ENCODE data around the gene PLCB3.

Gene PLCB3

GRCh38 chr11:64230985-64231365 lies 20.4 kb upstream of the PLCB3 start:
- no peak for DNase-seq (ENCODE audit: low read depth)
- TF ChIP-seq, protein P1, sequence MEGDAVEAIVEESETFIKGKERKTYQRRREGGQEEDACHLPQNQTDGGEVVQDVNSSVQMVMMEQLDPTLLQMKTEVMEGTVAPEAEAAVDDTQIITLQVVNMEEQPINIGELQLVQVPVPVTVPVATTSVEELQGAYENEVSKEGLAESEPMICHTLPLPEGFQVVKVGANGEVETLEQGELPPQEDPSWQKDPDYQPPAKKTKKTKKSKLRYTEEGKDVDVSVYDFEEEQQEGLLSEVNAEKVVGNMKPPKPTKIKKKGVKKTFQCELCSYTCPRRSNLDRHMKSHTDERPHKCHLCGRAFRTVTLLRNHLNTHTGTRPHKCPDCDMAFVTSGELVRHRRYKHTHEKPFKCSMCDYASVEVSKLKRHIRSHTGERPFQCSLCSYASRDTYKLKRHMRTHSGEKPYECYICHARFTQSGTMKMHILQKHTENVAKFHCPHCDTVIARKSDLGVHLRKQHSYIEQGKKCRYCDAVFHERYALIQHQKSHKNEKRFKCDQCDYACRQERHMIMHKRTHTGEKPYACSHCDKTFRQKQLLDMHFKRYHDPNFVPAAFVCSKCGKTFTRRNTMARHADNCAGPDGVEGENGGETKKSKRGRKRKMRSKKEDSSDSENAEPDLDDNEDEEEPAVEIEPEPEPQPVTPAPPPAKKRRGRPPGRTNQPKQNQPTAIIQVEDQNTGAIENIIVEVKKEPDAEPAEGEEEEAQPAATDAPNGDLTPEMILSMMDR (IDR thresholded peaks at IDR 0.05; ENCODE audit: insufficient read depth, low read depth, low read length, missing control alignments) = no peak
- peak overlapping the region; percentile 70 for H3K4me3 ChIP-seq (ENCODE audit: low read depth, low read length)

GRCh38 chr11:64231546-64231945 lies 19.8 kb upstream of the PLCB3 start:
- TF ChIP-seq, protein P1 (IDR thresholded peaks at IDR 0.05; ENCODE audit: insufficient read depth, low read depth, low read length, missing control alignments) = no peak
- DNase-seq (ENCODE audit: low read depth) = no peak
- no peak overlapping the region for H3K4me3 ChIP-seq (ENCODE audit: low read depth, low read length)

DNA sequence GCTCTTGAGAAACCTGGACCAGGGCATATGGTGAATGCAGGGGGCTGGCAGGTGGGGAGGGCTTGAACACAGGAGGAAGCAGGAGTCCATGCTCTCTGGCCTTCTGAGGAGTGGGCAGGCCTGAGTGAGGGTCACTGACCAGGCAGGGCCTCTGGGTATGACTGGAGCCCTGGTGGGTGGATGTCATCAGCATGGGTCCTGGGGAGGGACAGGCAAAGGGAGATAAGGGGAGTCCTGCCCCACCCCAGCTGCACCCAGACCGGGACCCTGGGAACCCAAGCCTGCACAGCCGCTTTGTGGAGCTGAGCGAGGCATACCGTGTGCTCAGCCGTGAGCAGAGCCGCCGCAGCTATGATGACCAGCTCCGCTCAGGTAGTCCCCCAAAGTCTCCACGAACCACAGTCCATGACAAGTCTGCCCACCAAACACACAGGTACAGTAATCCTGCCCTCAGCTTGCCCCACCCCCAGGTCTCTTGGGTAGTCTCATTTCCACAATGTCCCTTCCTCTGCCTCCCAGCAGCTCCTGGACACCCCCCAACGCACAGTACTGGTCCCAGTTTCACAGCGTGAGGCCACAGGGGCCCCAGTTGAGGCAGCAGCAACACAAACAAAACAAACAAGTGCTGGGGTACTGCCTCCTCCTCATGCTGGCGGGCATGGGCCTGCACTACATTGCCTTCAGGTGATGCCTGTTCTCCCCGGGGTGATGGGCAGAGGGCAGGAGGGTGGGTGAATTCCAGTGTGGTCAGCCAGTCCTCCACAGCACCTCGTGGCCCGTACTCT lies 19.0 kb upstream of the PLCB3 start:
- no peak for DNase-seq (ENCODE audit: low read depth)
- no peak overlapping the region for H3K4me3 ChIP-seq (ENCODE audit: low read depth, low read length)
- TF ChIP-seq, protein P1 (IDR thresholded peaks at IDR 0.05; ENCODE audit: insufficient read depth, low read depth, low read length, missing control alignments) = no peak

- TF ChIP-seq, protein P1 (IDR thresholded peaks at IDR 0.05; ENCODE audit: insufficient read depth, low read depth, low read length, missing control alignments) = no peak
- DNase-seq (ENCODE audit: low read depth) = no peak
- no peak overlapping the region for H3K4me3 ChIP-seq (ENCODE audit: low read depth, low read length)
Measured at GRCh38 chr11:64232967-64233315, 18.4 kb upstream of the PLCB3 start.

DNA sequence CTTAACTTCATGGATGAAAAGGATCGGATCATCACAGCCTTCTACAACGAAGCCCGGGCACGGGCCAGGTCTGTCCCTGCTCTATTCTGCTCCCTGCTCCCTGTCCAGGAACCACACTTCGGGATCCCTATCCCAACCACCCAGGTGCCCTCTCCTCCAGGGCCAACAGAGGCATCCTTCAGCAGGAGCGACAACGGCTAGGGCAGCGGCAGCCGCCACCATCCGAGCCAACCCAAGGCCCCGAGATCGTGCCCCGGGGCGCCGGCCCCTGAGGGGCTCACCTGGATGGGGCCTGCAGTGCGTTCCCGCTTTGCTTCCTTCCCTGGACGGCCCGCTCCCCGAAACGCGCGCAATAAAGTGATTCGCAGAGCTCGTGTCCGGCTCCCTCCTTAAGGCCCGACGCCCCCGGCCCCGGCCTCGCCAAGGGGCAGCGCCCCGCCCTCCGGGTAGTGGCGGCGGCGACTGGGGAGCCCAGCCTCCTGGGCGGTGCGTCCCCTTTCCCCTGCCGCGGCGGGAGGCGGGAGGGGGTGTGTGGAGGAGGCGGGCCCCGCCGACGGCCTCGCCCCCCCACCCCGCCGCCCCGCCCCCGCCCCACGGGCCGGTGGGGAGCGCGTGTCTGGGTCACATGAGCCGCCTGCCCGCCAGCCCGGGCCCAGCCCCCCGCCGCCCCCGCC lies 17.3 kb upstream of the PLCB3 start, which contains the start of gene VEGFB:
TSS of gene VEGFB (plus strand) at position 672 of the 674 bp plus-strand sequence. CDS start 250 bp downstream, outside the sequence.
- DNase-seq (ENCODE audit: low read depth) = peak; percentile 75
- H3K4me3 ChIP-seq (ENCODE audit: low read depth, low read length) = peak within 1 kb of the TSS; percentile 92

GRCh38 chr11:64234647-64235379 lies 16.5 kb upstream of the PLCB3 start:
- TF ChIP-seq, protein P1 (IDR thresholded peaks at IDR 0.05; ENCODE audit: insufficient read depth, low read depth, low read length, missing control alignments) = no peak
- peak; percentile 50 for DNase-seq (ENCODE audit: low read depth)
- peak overlapping the region; percentile 92 for H3K4me3 ChIP-seq (ENCODE audit: low read depth, low read length)

More for the DNA sequence above, 17.3 kb upstream of the PLCB3 start, which contains the start of gene VEGFB:
- TF ChIP-seq, protein P1 (IDR thresholded peaks at IDR 0.05; ENCODE audit: insufficient read depth, low read depth, low read length, missing control alignments) = no peak
